SH-SY5Y (cell line): ENCODE results near the gene C12orf57.

Experiments used
- GATA2 ChIP-seq: IDR thresholded peaks from 2 replicates; pipeline ENCODE4 v1.6.1; 2011; ENCODE audit warnings: mild to moderate bottlenecking, low read depth, low read length
- GATA3 ChIP-seq: IDR thresholded peaks from 2 replicates; pipeline ENCODE4 v1.6.1; 2011; ENCODE audit warnings: low read depth, mild to moderate bottlenecking, low read length, moderate library complexity

DNA sequence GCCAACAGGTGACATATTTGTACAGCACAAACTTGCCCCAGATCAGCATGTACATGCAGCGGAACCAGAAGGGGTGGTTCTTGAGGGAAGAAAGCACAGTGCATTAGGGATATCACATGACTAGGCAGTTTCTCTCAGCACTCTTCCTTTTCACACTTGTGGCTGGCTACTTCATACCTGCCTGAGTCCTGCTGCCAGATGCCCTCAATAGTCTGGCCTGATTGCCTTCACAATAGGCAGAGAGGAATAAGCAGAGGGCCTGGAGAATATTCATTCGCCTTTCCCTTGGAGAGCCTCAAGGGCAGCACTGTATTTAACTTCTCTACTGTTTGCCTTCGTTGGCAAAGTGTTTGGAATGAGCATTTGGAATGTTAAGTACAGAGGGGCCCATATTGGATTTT, 34.8 kb downstream of the C12orf57 start:
- TF ChIP-seq GATA3 (no peak), GATA2 (no peak)
